IPS-15b (cell line): ENCODE measurements around the gene RGS7BP.
"Not testable (repeated sequence)": the region's sequence is repeated elsewhere in the genome, so short reads cannot be mapped to it uniquely, and the experiment has no call there.

ENCODE experiments used
- H3K27me3 ChIP-seq: one replicate; pipeline ENCODE4 v1.6.1; 2013; ENCODE audit warnings: low read length; ENCODE audit not compliant: control insufficient read depth, insufficient read depth
- H3K36me3 ChIP-seq: one replicate; pipeline ENCODE4 v1.6.1; 2013; ENCODE audit warnings: low read length; ENCODE audit not compliant: control insufficient read depth, insufficient read depth
- H3K4me1 ChIP-seq: one replicate; pipeline ENCODE4 v1.6.1; 2013; ENCODE audit warnings: mild to moderate bottlenecking, low read length; ENCODE audit not compliant: control insufficient read depth, insufficient read depth
- H3K4me3 ChIP-seq: one replicate; pipeline ENCODE4 v1.5.1; 2013; ENCODE audit warnings: low read depth, low read length
- H3K9ac ChIP-seq: one replicate; pipeline ENCODE4 v1.6.1; 2013; ENCODE audit warnings: low read depth, mild to moderate bottlenecking, low read length
- H3K9me3 ChIP-seq: one replicate; pipeline ENCODE4 v1.6.1; 2013; ENCODE audit warnings: mild to moderate bottlenecking, low read length; ENCODE audit not compliant: control insufficient read depth, insufficient read depth

RGS7BP gene

DNA sequence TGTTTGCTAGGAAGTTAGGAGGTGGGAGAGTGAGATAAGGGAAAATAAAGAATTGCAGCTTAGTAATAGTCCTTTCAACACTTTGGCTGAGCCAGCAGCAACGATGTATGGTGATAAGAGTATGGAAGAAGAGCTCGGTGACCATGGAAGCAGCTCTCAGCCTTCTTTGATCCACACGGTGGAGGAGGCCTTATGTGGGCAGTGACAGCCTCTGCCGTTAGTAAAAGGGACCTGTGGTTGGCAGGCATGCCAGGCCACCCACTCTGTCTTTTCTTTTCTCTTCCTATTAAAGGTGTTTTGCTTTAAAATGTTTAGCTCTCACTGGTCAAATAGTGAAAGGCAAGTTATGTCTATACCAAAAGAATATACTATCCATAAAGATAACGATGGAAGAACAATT, 7.7 kb downstream of the RGS7BP start:
- Histone ChIP-seq H3K4me1 (no peaks in the 10 kb centered on the region), H3K9me3 (no peaks in the 10 kb centered on the region), H3K36me3 (no peaks in the 10 kb centered on the region), H3K4me3 (no peak overlapping the region), H3K9ac (no peak overlapping the region), H3K27me3 (peaks cover 3% of the 10 kb centered on the region)

DNA sequence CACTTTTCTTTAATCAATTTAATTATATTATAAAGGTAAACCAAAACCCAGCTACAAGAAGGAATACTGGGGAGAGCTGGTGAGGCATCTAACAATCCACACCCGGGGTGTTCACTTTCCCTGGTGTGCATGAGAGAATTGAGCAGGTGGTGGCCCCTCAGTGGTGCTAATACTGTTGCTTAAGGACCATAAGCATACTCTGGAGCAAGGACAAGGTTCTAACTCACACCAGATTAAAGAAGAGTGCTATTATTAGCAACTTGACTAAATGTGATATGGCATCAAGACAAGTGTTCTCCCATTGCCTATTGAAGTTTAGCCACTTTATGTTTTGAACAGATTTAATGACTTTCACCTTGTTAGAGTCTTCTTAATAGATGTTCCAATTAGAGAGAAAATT, 8.8 kb downstream of the RGS7BP start:
- Histone ChIP-seq H3K4me1 (no peaks in the 10 kb centered on the region), H3K9me3 (no peaks in the 10 kb centered on the region), H3K9ac (no peak overlapping the region), H3K4me3 (no peak overlapping the region), H3K27me3 (no peaks in the 10 kb centered on the region), H3K36me3 (no peaks in the 10 kb centered on the region)

DNA sequence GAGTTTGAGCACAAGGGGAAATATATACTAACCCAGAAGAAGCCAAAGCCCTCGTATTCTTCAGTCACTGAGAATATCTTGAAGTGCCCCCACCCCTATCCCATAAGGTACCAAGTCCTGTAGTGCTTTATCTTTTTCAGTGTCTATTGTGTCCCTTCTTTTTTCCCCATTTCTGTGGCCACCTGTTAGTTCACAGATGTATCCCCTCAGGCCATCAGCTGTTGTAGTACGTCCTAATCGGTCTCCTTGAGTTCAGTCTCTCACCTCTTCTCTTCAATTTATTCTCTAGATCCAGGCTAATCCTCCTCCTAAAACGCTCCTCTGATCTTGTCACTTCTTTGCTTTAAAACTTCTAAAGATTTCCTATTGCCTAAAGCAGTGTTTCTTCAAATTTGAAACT, 10.4 kb downstream of the RGS7BP start:
- Histone ChIP-seq H3K9ac (no peak overlapping the region), H3K4me3 (no peak overlapping the region)

GRCh38 chr5:64518793-64519192, 13.0 kb downstream of the RGS7BP start:
- H3K4me1 ChIP-seq, result no peaks in the 10 kb centered on the region
- H3K4me3 ChIP-seq, result no peak overlapping the region
- H3K36me3 ChIP-seq, result no peaks in the 10 kb centered on the region
- no peaks in the 10 kb centered on the region for H3K27me3 ChIP-seq
- no peaks in the 10 kb centered on the region for H3K9me3 ChIP-seq
- H3K9ac ChIP-seq, result no peak overlapping the region

More for the DNA sequence above, 10.4 kb downstream of the RGS7BP start:
- Histone ChIP-seq H3K4me1 (no peaks in the 10 kb centered on the region), H3K27me3 (no peaks in the 10 kb centered on the region), H3K9me3 (no peaks in the 10 kb centered on the region), H3K36me3 (no peaks in the 10 kb centered on the region)

DNA sequence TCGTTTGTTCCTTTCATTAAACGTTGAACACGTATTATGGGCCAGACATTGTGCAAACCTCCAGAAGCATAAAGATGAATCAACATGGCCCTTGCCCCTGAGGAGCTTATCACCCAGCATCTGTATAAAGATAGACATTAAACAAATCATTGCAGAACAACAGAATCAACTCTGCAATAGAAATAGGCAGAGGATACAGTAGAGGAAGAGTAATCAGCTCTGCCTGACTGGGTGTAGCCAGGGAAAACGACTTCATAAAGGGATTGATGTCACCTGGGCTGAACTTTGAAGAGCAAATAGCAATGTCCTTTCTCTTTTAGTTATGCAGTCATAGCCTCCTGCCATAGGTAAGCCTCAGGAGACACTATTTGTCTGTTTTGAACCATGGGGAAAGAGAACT, 13.4 kb downstream of the RGS7BP start:
- Histone ChIP-seq H3K4me1 (no peaks in the 10 kb centered on the region), H3K9me3 (no peaks in the 10 kb centered on the region), H3K36me3 (no peaks in the 10 kb centered on the region), H3K4me3 (no peak overlapping the region), H3K27me3 (no peaks in the 10 kb centered on the region), H3K9ac (no peak overlapping the region)

- H3K4me3 ChIP-seq, result no peak overlapping the region
Observed at GRCh38 chr5:64526734-64527439, 21.1 kb downstream of the RGS7BP start.

GRCh38 chr5:64530076-64530475, 24.3 kb downstream of the RGS7BP start:
- Histone ChIP-seq H3K36me3 (no peaks in the 10 kb centered on the region), H3K9ac (no peak overlapping the region), H3K9me3 (no peaks in the 10 kb centered on the region), H3K27me3 (no peaks in the 10 kb centered on the region), H3K4me3 (no peak overlapping the region), H3K4me1 (peaks cover 5% of the 10 kb centered on the region)

More at GRCh38 chr5:64526734-64527439, 21.1 kb downstream of the RGS7BP start:
- Histone ChIP-seq H3K4me1 (peaks cover 1% of the 10 kb centered on the region), H3K36me3 (no peaks in the 10 kb centered on the region), H3K9me3 (no peaks in the 10 kb centered on the region), H3K9ac (no peak overlapping the region), H3K27me3 (no peaks in the 10 kb centered on the region)

DNA sequence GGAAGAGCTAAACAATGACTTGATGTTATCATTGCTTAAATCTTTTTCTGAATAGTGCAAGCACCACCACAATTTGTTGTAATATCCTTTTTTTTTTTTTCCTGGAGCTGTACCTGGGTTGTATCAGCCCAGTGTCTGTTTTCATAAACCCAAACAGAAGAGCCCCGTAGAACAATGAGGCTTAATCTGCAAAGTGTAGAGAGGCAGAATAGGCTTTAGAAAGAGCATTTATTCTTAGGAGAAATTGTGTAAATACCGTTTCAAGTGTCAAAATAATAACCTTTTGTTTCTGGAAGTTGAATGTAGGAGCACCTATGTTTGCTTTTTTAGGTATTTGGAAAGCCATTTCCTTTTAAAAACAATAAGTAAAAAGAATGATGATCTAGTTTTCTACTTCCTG, 26.4 kb downstream of the RGS7BP start:
- Histone ChIP-seq H3K9me3 (no peaks in the 10 kb centered on the region), H3K9ac (no peak overlapping the region), H3K4me3 (no peak overlapping the region), H3K36me3 (no peaks in the 10 kb centered on the region), H3K4me1 (peaks cover 5% of the 10 kb centered on the region), H3K27me3 (no peaks in the 10 kb centered on the region)

DNA sequence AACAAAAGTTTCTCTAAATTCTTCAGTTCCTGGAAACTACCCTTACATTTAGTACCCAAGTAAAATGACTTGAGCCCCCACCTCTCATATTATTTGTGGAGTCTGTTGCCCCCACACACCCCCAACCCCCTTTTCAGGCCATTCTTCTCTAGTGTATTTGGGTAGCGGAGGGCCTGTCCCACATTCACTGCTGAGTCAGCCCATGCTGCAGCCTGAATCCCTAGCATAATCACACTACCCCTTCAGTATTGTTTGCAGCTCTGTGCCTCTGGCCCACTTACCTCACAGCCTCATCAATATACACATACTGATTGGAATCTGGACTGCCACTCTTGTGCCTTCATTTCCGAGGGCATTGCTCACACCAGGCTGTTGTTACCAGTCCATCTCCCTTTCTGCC, 26.8 kb downstream of the RGS7BP start:
- no peaks in the 10 kb centered on the region for H3K36me3 ChIP-seq
- no peaks in the 10 kb centered on the region for H3K27me3 ChIP-seq
- no peak overlapping the region for H3K4me3 ChIP-seq
- no peaks in the 10 kb centered on the region for H3K9me3 ChIP-seq
- H3K4me1 ChIP-seq, result peaks cover 5% of the 10 kb centered on the region
- H3K9ac ChIP-seq, result peak overlapping the region; percentile 4

DNA sequence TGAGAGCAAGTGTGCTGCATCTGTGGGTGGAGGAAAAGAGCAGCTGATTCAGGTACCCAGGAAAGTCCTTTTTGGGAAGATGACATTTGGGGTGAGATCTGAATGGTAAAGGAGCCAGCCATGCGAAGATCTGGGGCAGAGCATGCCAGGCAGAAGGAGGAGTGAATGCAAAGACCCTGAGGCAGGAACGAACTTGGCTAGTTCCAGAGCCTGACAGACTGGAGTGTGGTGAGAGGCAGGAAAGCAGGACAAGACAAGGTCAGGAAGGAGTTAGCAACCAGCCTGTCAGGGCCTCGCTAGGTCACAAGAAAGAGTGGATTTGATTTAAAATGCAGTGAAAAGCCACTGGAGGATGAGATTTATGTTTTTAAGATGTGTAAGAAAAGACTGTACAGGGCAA, 28.2 kb downstream of the RGS7BP start:
- Histone ChIP-seq H3K9ac (no peak overlapping the region), H3K27me3 (no peaks in the 10 kb centered on the region), H3K4me3 (no peak overlapping the region), H3K9me3 (no peaks in the 10 kb centered on the region), H3K36me3 (no peaks in the 10 kb centered on the region), H3K4me1 (peaks cover 5% of the 10 kb centered on the region)

- no peaks in the 10 kb centered on the region for H3K27me3 ChIP-seq
Observed at GRCh38 chr5:64557911-64558310, 52.1 kb downstream of the RGS7BP start.

DNA sequence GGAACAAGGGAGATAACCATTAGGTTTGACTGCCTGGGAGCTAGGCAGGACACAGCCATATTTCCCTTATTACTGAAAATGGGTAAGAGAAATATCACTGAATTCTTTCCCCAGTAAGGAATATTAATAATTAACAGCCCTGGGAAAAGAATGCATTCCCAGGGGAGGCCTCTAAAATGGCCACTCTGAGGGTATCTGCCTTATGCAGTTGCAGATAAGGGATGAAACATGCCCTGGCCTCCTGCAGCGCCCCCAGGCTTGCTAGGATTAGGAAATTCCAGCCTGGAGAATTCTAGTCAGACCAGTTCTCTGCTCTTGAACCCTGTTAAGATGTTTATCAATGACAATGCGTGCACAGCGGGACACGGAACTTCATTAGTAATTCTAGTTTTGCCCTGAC, 52.8 kb downstream of the RGS7BP start:
- H3K9ac ChIP-seq, H3K4me3 ChIP-seq, H3K4me1 ChIP-seq, H3K9me3 ChIP-seq, H3K27me3 ChIP-seq, H3K36me3 ChIP-seq: not testable (repeated sequence)

More at GRCh38 chr5:64557911-64558310, 52.1 kb downstream of the RGS7BP start:
- peaks cover 2% of the 10 kb centered on the region for H3K9me3 ChIP-seq
- H3K9ac ChIP-seq, result no peak overlapping the region
- H3K4me1 ChIP-seq, result no peaks in the 10 kb centered on the region
- no peaks in the 10 kb centered on the region for H3K36me3 ChIP-seq
- no peak overlapping the region for H3K4me3 ChIP-seq
